Measurements from ENCODE around the gene CXXC5. TPM values are rescaled to one million over a fixed set of nuclear protein-coding genes. Genes with fewer than 3 reads are reported as not detected.

Gene CXXC5
- polyA plus RNA-seq, 1 donor from 2014 or later: 24.4 TPM

GRCh38 chr5:139711906-139712224, 63.7 kb downstream of the CXXC5 start:
- Histone ChIP-seq H3F3A (ENCODE audit: insufficient read depth, low read length, poor library complexity, severe bottlenecking) (peaks cover 10% of the 10 kb centered on the region), H3K9me2 (ENCODE audit: insufficient read depth, low read length) (no peaks in the 10 kb centered on the region), H3K27me3 (ENCODE audit: insufficient read depth, low read depth, low read length) (no peaks in the 10 kb centered on the region), H3K9ac (ENCODE audit: low read length) (peak overlapping the region; percentile 73), H3K79me2 (replicated peaks; ENCODE audit: insufficient read depth, low read length) (no peaks in the 10 kb centered on the region), H3K27ac (ENCODE audit: low read length) (peak overlapping the region; percentile 81), H3K9me3 (ENCODE audit: low read length) (no peaks in the 10 kb centered on the region), H3K4me2 (ENCODE audit: low read length) (peak overlapping the region; percentile 52), H2AFZ (ENCODE audit: low read depth, low read length) (no peak overlapping the region), H3K36me3 (ENCODE audit: insufficient read depth, low read length) (no peaks in the 10 kb centered on the region), H4K20me1 (ENCODE audit: insufficient read depth) (no peaks in the 10 kb centered on the region), H3K4me3 (ENCODE audit: low read length) (peak overlapping the region; percentile 69)
- TF ChIP-seq EZH2 (IDR thresholded peaks at IDR 0.05; ENCODE audit: borderline replicate concordance, insufficient read depth, low read length, poor library complexity, severe bottlenecking) (no peak), POLR2AphosphoS5 (IDR thresholded peaks at IDR 0.05) (no peak), EP300 (conservative IDR thresholded peaks at IDR 0.05; ENCODE audit: poor library complexity, severe bottlenecking) (no peak), REST (IDR thresholded peaks at IDR 0.05; ENCODE audit: borderline replicate concordance) (no peak), RAD21 (conservative IDR thresholded peaks at IDR 0.05) (no peak), MXI1 (conservative IDR thresholded peaks at IDR 0.05; ENCODE audit: poor library complexity, severe bottlenecking) (no peak), TAF1 (IDR thresholded peaks at IDR 0.05; ENCODE audit: low read depth) (no peak), SMC3 (conservative IDR thresholded peaks at IDR 0.05; ENCODE audit: poor library complexity) (no peak)
- TF ChIP-seq, protein P1, sequence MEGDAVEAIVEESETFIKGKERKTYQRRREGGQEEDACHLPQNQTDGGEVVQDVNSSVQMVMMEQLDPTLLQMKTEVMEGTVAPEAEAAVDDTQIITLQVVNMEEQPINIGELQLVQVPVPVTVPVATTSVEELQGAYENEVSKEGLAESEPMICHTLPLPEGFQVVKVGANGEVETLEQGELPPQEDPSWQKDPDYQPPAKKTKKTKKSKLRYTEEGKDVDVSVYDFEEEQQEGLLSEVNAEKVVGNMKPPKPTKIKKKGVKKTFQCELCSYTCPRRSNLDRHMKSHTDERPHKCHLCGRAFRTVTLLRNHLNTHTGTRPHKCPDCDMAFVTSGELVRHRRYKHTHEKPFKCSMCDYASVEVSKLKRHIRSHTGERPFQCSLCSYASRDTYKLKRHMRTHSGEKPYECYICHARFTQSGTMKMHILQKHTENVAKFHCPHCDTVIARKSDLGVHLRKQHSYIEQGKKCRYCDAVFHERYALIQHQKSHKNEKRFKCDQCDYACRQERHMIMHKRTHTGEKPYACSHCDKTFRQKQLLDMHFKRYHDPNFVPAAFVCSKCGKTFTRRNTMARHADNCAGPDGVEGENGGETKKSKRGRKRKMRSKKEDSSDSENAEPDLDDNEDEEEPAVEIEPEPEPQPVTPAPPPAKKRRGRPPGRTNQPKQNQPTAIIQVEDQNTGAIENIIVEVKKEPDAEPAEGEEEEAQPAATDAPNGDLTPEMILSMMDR (IDR thresholded peaks at IDR 0.05; ENCODE audit: poor library complexity, severe bottlenecking): no peak

DNA sequence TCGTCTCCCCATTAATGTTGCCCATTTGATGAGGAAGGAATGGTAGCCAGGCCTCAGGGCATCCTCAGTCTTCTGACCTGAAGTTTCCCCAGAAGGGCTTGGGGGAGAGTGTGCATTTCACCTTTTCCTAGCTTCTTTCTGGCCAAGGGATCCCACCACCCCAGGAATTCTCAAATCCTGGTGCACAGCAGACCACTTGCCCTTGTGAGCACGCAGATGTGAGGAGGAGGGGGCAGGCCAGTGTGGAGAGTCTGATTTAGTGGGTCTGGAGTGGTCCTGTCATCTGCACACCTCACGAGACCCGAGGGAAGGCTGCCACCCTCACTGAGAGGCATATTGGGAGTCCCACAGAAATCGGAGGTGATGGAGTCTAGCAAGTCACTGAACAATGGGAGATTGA, 64.3 kb downstream of the CXXC5 start:
- H3K27ac ChIP-seq (ENCODE audit: low read length): no peak overlapping the region
- peak overlapping the region; percentile 73 for H3K9ac ChIP-seq (ENCODE audit: low read length)
- no peaks in the 10 kb centered on the region for H3K36me3 ChIP-seq (ENCODE audit: insufficient read depth, low read length)

More for the DNA sequence above, 64.3 kb downstream of the CXXC5 start:
- Histone ChIP-seq H3K27me3 (ENCODE audit: insufficient read depth, low read depth, low read length) (no peaks in the 10 kb centered on the region), H3K4me3 (ENCODE audit: low read length) (peak overlapping the region; percentile 69), H4K20me1 (ENCODE audit: insufficient read depth) (no peaks in the 10 kb centered on the region), H3K9me3 (ENCODE audit: low read length) (no peaks in the 10 kb centered on the region), H3K79me2 (replicated peaks; ENCODE audit: insufficient read depth, low read length) (no peaks in the 10 kb centered on the region), H3F3A (ENCODE audit: insufficient read depth, low read length, poor library complexity, severe bottlenecking) (peaks cover 10% of the 10 kb centered on the region), H2AFZ (ENCODE audit: low read depth, low read length) (no peak overlapping the region), H3K4me2 (ENCODE audit: low read length) (no peak overlapping the region), H3K9me2 (ENCODE audit: insufficient read depth, low read length) (no peaks in the 10 kb centered on the region)
- TF ChIP-seq REST (IDR thresholded peaks at IDR 0.05; ENCODE audit: borderline replicate concordance) (no peak), TAF1 (IDR thresholded peaks at IDR 0.05; ENCODE audit: low read depth) (no peak), EP300 (conservative IDR thresholded peaks at IDR 0.05; ENCODE audit: poor library complexity, severe bottlenecking) (no peak), RAD21 (conservative IDR thresholded peaks at IDR 0.05) (no peak), EZH2 (IDR thresholded peaks at IDR 0.05; ENCODE audit: borderline replicate concordance, insufficient read depth, low read length, poor library complexity, severe bottlenecking) (no peak), POLR2AphosphoS5 (IDR thresholded peaks at IDR 0.05) (no peak), MXI1 (conservative IDR thresholded peaks at IDR 0.05; ENCODE audit: poor library complexity, severe bottlenecking) (no peak), SMC3 (conservative IDR thresholded peaks at IDR 0.05; ENCODE audit: poor library complexity) (no peak)
- TF ChIP-seq, protein P1 (IDR thresholded peaks at IDR 0.05; ENCODE audit: poor library complexity, severe bottlenecking): no peak

Measured in neural cell (in vitro differentiated cells).